GM19468 (cell line): ENCODE measurements around the gene DNAJC18.
"Not testable (repeated sequence)": the region's sequence is repeated elsewhere in the genome, so short reads cannot be mapped to it uniquely, and the experiment has no call there.

ENCODE experiments used
- ATAC-seq: cut with Tn5 transposase; IDR thresholded peaks from one replicate; pipeline ENCODE4 v1.9.1; 2021; ENCODE audit warnings: mild to moderate bottlenecking, moderate library complexity, moderate number of reproducible peaks; ENCODE audit not compliant: unreplicated experiment; ENCODE audit errors: extremely low read depth

DNAJC18 gene

GRCh38 chr5:139435676-139436075 is 3.6 kb downstream of the DNAJC18 start:
- ATAC-seq, result no peak

- ATAC-seq, result no peak
These were observed 7.6 kb downstream of the DNAJC18 start for GRCh38 chr5:139431706-139432105.

DNA sequence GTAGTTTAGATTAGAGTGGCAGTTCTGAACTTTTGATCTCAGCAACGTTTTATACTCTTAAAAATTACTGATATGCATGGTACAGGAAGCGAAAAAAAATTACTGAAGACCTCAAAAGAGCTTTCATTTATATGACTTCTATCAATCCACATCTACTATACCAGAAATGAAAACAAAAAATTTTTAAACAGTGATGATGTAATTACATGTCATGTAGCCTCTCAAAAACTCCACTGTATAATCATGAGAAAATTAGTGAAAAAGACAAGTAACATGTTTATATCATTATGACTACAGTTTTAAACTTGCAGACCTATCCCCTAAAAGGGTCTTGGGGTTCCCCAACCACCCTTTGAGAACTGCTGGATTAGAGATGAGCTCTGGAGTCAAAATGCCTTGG is 9.3 kb downstream of the DNAJC18 start:
- ATAC-seq, result no peak

- no peak for ATAC-seq
These were observed 13.0 kb downstream of the DNAJC18 start for GRCh38 chr5:139426203-139426885.

- no peak for ATAC-seq
These were observed 13.8 kb downstream of the DNAJC18 start for GRCh38 chr5:139425497-139425896.

GRCh38 chr5:139422307-139422893 is 16.9 kb downstream of the DNAJC18 start:
- ATAC-seq, result no peak

DNA sequence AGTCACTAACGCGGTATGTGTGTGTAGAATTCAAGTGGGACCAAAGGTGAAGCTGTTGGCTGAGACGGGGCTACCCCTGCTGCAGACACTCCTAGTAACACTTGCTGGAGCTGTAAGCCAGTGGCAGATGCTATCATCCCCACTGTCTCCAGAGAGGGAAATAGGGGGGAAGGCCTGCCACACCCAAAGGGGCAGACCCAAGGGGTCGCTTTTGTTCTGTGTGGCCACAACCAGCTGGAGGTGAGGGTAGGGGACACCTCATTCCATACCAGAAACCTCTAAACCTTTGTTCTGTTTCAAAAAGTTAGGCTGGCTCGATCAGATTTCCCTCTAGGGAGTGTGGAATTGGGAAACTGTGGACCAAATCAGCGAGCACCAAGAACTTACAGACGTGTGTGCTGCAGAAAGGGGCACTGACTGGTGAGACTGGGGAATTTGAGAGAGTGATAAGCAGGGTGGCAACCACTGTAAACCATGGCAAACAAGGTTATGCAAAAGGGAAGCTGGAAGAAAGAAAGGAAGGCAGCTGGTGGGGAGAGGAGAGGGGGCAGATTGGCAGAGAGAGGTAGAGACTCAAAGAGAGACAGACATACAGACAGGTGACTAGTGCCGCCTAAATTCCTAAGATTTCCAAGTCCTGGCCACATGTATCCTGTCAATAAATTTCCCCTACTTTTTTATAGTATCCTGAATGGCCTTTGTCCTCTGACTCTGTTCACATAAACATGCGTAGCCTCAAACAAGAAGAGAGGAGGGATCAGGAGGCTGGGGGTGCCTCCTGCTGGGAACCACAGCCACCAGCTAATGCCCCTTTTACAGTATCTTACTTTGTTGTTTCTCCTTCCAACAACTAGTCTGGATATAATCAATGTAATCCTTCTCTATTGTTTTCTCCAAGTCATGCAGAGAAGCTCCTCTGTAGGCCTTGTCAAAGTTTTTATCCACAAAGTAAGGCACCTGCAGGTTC is 19.8 kb downstream of the DNAJC18 start:
- ATAC-seq, result no peak

- no peak for ATAC-seq
These were observed 20.5 kb downstream of the DNAJC18 start for GRCh38 chr5:139418793-139419192.

- no peak for ATAC-seq
These were observed 22.1 kb downstream of the DNAJC18 start for GRCh38 chr5:139417214-139417613.

- no peak for ATAC-seq
These were observed 22.7 kb downstream of the DNAJC18 start for GRCh38 chr5:139416651-139417050.

DNA sequence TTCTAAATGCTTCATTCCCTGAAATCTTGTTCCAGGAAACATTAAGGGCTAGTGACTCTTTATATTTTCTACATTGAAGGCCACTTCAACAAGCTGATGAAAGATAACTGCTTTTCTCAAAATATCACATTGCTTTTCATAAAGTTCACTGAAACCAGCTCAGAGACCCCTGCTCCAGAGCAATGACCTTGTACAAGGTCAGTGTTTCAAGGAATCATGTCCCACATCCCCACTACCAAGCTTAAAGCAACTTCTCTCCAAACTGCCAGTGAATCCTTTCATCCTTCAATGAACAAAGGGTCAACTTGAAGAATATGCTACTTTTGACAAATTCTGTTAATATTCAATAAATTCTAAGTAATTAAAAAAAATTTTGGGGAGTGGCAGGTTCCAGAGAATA is 23.5 kb downstream of the DNAJC18 start:
- no peak for ATAC-seq

DNA sequence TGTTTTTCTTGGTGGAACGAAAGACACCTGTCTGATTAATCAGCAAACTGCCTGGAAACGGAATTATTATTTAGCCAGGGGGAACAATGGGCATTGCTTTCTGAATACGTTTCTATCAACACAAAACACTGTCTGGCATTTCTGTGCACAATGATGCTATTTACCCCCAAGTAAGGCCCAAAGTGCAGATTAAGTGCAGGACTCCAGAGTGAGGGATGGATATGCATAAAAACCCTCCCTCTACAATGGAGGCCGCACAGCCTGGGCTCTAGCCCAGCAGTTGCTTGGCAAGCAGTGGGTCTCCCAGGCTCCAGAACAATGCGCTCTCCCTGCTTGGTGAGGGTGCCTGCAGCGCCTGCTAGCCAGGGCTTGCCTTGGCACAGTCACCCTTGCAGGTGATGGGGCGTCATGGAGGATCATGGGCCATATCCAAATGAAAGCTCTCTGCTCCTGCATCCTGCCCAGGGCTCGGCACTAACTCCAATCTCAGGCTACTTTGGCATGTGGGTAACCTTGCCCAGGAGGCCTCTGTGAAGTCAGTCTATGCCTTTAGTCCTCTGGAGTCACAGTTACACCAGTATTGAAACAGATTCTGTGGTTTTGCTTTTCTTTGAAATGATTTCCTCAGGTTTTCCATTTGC is 24.0 kb downstream of the DNAJC18 start:
- ATAC-seq, result no peak

DNA sequence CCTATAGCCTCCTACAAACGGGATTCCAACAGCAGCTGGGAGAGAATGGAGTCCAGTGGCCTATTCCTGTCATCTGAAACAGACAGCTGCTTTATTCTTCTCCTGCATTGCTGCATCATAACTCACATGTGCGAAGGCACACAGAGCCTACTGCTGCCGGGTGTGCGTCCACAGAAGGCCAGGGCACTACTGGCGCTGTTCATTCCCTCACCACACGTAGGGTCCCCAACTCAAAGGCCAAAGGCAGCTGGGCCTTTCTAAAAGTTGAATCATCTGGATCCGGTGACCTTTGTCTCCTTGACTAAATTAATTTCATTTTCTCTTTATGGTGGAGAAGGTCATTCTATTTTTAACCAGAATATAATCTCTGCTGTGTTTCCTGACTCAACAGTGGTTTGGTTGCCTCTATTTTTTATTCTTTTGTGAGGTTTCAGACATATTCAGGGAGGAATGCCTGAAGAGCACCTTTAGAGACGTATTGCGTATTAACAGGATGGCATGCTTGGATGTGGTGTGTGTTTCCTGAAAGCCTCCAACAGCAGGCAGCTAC is 24.7 kb downstream of the DNAJC18 start:
- no peak for ATAC-seq

DNA sequence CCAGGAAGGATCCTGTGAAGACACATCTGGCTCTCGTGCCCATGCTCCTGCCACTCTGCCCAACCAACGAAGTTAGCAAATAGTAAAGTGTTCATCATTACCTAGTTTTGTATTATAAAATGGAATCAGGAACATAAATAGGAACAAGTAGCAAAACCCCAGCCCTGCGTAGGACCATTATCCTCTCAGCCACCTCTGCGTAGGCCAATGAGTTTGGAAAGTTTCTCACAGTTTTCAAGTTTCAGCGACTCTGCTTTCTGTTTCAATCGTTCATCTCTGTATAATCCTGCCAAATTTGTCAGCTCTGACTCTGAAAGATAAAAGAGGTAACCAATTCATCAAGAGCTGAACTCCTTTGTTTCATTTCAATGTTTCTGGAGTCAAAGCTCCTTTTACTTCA is 25.4 kb downstream of the DNAJC18 start:
- no peak for ATAC-seq

GRCh38 chr5:139413153-139413552 is 26.2 kb downstream of the DNAJC18 start:
- ATAC-seq, result no peak

DNA sequence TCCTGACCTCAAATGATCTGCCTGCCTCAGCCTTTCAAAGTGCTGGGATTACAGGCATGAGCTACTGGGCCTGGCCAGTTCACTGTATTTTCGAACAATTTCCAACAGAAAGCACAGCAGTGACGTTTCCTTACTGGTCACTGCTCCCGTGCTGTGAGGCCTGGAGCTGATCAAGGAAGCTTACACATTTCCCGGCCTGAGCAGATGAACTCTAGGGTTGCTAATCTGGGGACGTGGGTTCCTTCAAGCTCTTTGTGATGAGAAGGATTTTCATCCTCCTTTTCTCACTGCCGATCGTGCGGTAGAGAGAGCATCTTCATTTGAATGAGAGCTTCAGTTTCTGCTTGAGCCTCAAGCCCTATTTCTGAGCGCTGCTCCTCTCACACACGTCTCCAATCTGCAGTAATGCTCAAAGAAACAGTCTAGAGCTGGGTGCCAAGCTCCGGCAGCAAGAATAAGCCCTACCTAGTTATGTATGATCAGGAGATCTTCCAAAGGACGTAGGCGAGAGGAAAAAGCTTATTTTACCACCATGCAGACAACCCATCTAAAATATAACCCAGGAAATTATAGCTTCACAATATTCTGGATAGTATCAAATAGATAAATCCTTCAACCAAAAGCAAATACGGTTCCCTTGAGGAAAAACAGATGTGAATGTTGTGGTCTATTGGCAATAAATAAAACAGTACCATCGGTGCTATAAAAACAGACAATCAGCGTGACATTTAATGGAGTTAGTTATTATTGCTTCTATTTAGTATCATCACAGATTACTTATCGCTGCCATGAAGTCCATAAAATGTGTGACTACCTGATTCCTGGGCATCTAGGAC is 28.1 kb downstream of the DNAJC18 start:
- ATAC-seq, result no peak

DNA sequence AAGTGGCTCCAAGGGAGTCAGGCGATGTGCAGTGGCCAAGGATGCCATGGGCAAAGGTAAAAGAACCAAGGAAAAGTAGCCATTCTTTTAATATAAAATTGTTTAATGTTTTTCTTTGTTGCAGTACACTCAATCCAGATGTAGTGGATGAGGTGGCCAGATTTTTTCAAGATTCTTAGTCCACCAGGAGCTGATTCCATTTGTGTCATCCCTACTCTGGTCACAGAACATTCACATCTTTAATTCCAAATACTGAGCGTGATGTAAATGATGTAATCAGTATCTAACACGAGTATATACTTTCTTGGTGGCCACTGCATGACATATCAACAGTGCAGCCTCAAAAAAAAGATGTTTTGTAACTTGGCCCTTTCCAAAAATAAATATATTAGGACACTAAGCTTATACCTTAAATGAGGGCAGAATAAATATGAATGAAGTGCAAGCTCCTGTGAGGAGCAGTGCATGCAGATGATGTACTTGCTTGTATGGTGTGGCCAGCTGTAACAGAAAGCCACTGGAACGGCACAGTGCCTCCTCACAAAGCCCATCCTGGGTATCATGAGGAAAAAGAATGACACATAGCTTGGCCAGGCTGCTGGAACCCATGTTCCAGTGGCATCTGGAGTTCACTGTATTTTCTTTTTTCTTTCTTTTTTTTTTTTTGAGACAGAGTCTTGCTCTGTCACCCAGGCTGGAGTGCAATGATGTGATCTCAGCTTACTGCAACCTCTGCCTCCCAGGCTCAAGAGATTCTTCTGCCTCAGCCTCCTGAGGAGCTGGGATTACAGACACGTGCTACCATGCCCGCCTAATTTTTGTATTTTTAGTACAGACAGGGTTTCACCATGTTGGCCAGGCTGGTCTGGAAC is 29.0 kb downstream of the DNAJC18 start:
- no peak for ATAC-seq

DNA sequence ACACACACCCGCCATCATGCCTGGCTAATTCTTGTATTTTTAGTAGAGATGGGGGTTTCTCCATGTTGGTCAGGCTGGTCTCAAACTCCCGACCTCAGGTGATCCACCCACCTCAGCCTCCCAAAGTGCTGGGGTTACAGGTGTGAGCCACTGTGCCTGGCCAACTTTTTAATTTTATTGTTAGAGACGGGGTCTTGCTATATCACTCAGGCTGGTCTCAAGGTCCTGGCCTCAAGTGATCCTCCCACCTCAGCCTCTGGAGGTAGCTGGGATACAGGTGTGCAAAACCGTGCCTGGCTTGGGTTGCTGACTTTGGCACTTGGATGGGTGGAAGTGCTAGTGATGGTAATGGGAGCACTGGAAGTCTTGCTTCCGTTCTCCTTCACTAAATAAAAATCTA is 30.2 kb downstream of the DNAJC18 start:
- not testable (repeated sequence) for ATAC-seq
